Measurements from ENCODE around the gene TTLL8. TPM values are rescaled to one million over a fixed set of nuclear protein-coding genes. Genes with fewer than 3 reads are reported as not detected.

TTLL8 gene
- total and polyA plus RNA-seq, 2 of the 8 experiments (the other 6 are each of a cell fraction or from before 2014, with no cell fraction given) = not detected

GRCh38 chr22:50048836-50049235, 9.3 kb downstream of the TTLL8 start (continued):
- no peak for TF ChIP-seq CHD2 (IDR thresholded peaks at IDR 0.05; ENCODE audit: low read length)
- TF ChIP-seq TAF1 (IDR thresholded peaks at IDR 0.05; ENCODE audit: low read depth, low read length) = no peak
- no peak for TF ChIP-seq JUN (IDR thresholded peaks at IDR 0.05; ENCODE audit: low read depth, low read length)
- TF ChIP-seq KDM5A (IDR thresholded peaks at IDR 0.05; ENCODE audit: low read length) = no peak
- no peak for TF ChIP-seq SP4 (IDR thresholded peaks at IDR 0.05; ENCODE audit: low read length)
- no peak for TF ChIP-seq CBX8 (IDR thresholded peaks at IDR 0.05; ENCODE audit: borderline replicate concordance, low read depth, low read length)
- no peak for TF ChIP-seq MAFK (IDR thresholded peaks at IDR 0.05; ENCODE audit: low read depth, low read length)
- TF ChIP-seq SP1 (IDR thresholded peaks at IDR 0.05; ENCODE audit: low read depth, low read length) = no peak

Measured in H1 (cell line).